Measurements from ENCODE around the gene ZGPAT. TPM values are rescaled to one million over a fixed set of nuclear protein-coding genes. Genes with fewer than 3 reads are reported as not detected.

ZGPAT gene
- total RNA-seq, 1 donor, result 18.8 TPM

DNA sequence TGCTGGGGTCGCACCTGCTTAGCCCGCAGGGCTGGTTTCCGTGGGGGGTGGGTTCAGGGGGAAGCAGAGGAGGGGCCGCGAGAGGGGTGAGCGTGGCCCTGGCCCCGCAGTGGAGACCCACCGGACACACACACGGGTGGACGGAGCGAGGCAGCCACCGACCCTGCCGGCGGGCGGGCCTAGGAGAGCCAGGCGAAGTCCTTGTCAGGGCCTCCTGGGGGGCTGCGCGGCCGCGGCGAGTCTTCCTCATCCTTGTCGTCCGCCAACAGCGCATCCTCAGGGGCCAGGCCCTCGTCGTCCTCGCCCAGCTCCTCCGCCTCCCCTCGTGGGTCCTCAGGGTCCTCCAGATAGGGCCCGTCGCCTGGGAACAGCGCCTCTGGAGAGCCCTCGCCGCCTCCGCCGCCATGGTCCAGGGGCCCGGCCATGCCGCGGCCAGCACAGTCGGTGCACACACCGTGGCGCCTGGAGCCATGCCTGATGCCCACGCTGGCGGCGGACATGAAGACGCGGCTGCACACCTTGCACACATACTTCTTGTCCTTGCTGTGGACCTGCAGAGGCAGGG lies 39.0 kb downstream of the ZGPAT start:
- no peak overlapping the region for H3K27ac ChIP-seq (ENCODE audit: low read depth, low read length)
- H3K79me2 ChIP-seq (ENCODE audit: insufficient read depth, low read length), result no peaks in the 10 kb centered on the region
- no peak overlapping the region for H2AFZ ChIP-seq (ENCODE audit: low read length)
- H3K27me3 ChIP-seq (ENCODE audit: insufficient read depth, low read length), result no peaks in the 10 kb centered on the region
- no peaks in the 10 kb centered on the region for H3K9me3 ChIP-seq (ENCODE audit: low read depth, low read length)
- no peaks in the 10 kb centered on the region for H4K20me1 ChIP-seq (ENCODE audit: insufficient read depth, low read length)
- H3K4me2 ChIP-seq (ENCODE audit: insufficient read depth, low read length), result no peak overlapping the region
- no peaks in the 10 kb centered on the region for H3K4me1 ChIP-seq (ENCODE audit: insufficient read depth, low read length)
- no peak overlapping the region for H3K4me3 ChIP-seq (ENCODE audit: insufficient read depth, low read length)
- DNase-seq (ENCODE audit: insufficient read length, low spot score, missing footprints), result peak; percentile 70
- peaks cover 17% of the 10 kb centered on the region for H3K36me3 ChIP-seq (ENCODE audit: insufficient read depth, low read length)
- TF ChIP-seq, protein P1, sequence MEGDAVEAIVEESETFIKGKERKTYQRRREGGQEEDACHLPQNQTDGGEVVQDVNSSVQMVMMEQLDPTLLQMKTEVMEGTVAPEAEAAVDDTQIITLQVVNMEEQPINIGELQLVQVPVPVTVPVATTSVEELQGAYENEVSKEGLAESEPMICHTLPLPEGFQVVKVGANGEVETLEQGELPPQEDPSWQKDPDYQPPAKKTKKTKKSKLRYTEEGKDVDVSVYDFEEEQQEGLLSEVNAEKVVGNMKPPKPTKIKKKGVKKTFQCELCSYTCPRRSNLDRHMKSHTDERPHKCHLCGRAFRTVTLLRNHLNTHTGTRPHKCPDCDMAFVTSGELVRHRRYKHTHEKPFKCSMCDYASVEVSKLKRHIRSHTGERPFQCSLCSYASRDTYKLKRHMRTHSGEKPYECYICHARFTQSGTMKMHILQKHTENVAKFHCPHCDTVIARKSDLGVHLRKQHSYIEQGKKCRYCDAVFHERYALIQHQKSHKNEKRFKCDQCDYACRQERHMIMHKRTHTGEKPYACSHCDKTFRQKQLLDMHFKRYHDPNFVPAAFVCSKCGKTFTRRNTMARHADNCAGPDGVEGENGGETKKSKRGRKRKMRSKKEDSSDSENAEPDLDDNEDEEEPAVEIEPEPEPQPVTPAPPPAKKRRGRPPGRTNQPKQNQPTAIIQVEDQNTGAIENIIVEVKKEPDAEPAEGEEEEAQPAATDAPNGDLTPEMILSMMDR (IDR thresholded peaks at IDR 0.05; ENCODE audit: extremely low read depth, low read depth, low read length), result no peak

DNA sequence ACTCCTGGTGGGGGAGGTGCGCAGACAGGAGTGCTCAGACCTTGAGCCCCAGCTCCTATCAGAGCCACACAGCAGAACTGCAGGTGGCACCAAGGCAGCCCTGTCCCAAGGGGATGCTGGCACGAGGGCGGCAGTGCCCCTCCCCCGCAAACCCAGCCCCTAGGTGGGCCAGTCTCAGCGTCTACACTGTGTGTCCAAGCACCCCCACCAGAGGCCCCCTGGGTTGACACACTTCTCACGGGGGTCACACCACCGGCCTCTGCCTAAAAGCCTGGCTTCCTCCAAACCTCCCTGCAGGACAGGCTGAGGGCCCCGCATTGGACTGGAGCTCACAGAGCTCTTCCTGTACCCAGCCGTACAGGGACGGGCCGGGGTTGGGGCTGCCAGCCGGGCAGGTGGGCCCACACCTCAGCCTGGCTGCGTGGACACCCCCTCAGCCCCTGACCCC lies 39.8 kb downstream of the ZGPAT start:
- no peaks in the 10 kb centered on the region for H4K20me1 ChIP-seq (ENCODE audit: insufficient read depth, low read length)
- H2AFZ ChIP-seq (ENCODE audit: low read length), result no peak overlapping the region
- H3K36me3 ChIP-seq (ENCODE audit: insufficient read depth, low read length), result peaks cover 9% of the 10 kb centered on the region
- no peaks in the 10 kb centered on the region for H3K4me1 ChIP-seq (ENCODE audit: insufficient read depth, low read length)
- H3K9me3 ChIP-seq (ENCODE audit: low read depth, low read length), result no peaks in the 10 kb centered on the region
- no peak overlapping the region for H3K4me3 ChIP-seq (ENCODE audit: insufficient read depth, low read length)
- no peaks in the 10 kb centered on the region for H3K27me3 ChIP-seq (ENCODE audit: insufficient read depth, low read length)
- H3K79me2 ChIP-seq (ENCODE audit: insufficient read depth, low read length), result no peaks in the 10 kb centered on the region
- no peak overlapping the region for H3K4me2 ChIP-seq (ENCODE audit: insufficient read depth, low read length)
- H3K27ac ChIP-seq (ENCODE audit: low read depth, low read length), result no peak overlapping the region
- peak; percentile 91 for DNase-seq (ENCODE audit: insufficient read length, low spot score, missing footprints)
- TF ChIP-seq, protein P1 (IDR thresholded peaks at IDR 0.05; ENCODE audit: extremely low read depth, low read depth, low read length), result no peak

DNA sequence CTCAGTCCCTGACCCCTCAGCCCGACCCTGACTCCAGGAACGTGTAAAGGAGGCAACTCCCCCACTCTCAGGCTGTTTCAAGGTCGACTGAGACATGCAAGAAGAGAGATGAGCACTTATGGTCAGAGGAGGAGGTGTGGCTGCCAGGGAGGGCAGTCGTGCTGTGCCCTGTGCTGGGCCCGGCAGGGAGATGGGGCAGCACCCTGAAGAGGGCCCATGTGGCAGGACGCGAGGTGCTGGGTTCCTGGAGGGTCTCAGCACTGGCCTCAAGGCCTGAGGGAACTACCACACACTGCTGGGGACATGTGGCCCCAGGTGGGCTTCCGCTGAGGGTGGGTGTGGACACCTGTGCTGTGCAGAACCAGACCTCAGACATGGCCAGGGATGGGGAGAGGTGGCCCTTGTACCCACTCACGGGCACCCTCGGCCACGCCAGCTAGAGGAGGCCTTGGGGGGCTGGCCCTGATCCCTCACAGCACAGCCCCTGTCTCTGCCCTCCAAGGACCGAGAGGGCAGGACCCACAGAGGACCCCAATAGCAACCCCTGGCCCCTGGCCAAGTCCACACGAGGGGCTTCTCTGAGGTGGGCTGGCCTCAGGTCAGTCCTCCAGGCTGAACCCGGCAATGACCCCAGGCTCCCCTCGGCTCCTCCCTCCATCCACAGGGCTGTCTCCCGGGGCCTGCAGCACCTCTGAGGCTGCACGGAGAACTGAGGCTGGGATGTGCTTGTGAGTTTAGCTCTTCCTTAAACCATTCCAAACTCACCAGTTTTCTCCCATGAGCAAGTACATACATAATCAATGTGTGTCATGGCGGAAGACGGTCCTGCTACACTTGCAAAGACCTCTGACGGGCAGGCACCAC lies 40.5 kb downstream of the ZGPAT start:
- Histone ChIP-seq H4K20me1 (ENCODE audit: insufficient read depth, low read length) (no peaks in the 10 kb centered on the region), H3K27me3 (ENCODE audit: insufficient read depth, low read length) (no peaks in the 10 kb centered on the region), H3K4me2 (ENCODE audit: insufficient read depth, low read length) (no peak overlapping the region), H3K9me3 (ENCODE audit: low read depth, low read length) (no peaks in the 10 kb centered on the region), H3K4me1 (ENCODE audit: insufficient read depth, low read length) (no peaks in the 10 kb centered on the region), H3K36me3 (ENCODE audit: insufficient read depth, low read length) (peaks cover 5% of the 10 kb centered on the region), H3K79me2 (ENCODE audit: insufficient read depth, low read length) (no peaks in the 10 kb centered on the region), H3K4me3 (ENCODE audit: insufficient read depth, low read length) (no peak overlapping the region), H3K27ac (ENCODE audit: low read depth, low read length) (no peak overlapping the region), H2AFZ (ENCODE audit: low read length) (no peak overlapping the region)
- DNase-seq (ENCODE audit: insufficient read length, low spot score, missing footprints), result peak; percentile 88
- TF ChIP-seq, protein P1 (IDR thresholded peaks at IDR 0.05; ENCODE audit: extremely low read depth, low read depth, low read length), result no peak

DNA sequence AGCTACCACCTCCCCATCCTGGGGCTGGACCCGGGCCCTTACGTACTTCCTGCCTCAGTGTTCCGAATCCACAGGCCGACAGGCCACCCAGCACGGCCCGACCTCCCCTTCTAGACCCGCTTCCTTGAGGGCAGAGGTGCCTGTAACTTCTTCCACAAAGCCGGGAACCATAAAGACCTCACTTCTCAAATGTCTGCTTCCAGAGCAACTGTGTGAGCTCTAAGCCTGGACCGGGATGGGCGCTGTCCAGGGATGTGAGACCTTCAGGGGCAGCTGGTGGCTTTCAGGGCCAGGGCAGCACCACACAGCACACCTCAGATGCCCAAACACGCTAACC lies 41.1 kb downstream of the ZGPAT start:
- H3K4me2 ChIP-seq (ENCODE audit: insufficient read depth, low read length), result no peak overlapping the region
- H3K36me3 ChIP-seq (ENCODE audit: insufficient read depth, low read length), result no peaks in the 10 kb centered on the region
- H3K9me3 ChIP-seq (ENCODE audit: low read depth, low read length), result no peaks in the 10 kb centered on the region
- no peaks in the 10 kb centered on the region for H3K4me1 ChIP-seq (ENCODE audit: insufficient read depth, low read length)
- H3K27ac ChIP-seq (ENCODE audit: low read depth, low read length), result no peak overlapping the region
- TF ChIP-seq, protein P1 (IDR thresholded peaks at IDR 0.05; ENCODE audit: extremely low read depth, low read depth, low read length), result no peak
- H2AFZ ChIP-seq (ENCODE audit: low read length), result no peak overlapping the region
- no peaks in the 10 kb centered on the region for H4K20me1 ChIP-seq (ENCODE audit: insufficient read depth, low read length)
- H3K4me3 ChIP-seq (ENCODE audit: insufficient read depth, low read length), result no peak overlapping the region
- H3K79me2 ChIP-seq (ENCODE audit: insufficient read depth, low read length), result no peaks in the 10 kb centered on the region
- DNase-seq (ENCODE audit: insufficient read length, low spot score, missing footprints), result peak; percentile 86
- H3K27me3 ChIP-seq (ENCODE audit: insufficient read depth, low read length), result no peaks in the 10 kb centered on the region

Data from osteoblast (primary cell).